GM18858 (cell line): ENCODE results near the gene SCAP.

Source experiments
- ATAC-seq: cut with Tn5 transposase; IDR thresholded peaks from one replicate; pipeline ENCODE4 v1.9.1; 2021; ENCODE audit not compliant: unreplicated experiment

Gene SCAP

GRCh38 chr3:47432673-47433072 lies 43.1 kb downstream of the SCAP start:
- no peak for ATAC-seq

DNA sequence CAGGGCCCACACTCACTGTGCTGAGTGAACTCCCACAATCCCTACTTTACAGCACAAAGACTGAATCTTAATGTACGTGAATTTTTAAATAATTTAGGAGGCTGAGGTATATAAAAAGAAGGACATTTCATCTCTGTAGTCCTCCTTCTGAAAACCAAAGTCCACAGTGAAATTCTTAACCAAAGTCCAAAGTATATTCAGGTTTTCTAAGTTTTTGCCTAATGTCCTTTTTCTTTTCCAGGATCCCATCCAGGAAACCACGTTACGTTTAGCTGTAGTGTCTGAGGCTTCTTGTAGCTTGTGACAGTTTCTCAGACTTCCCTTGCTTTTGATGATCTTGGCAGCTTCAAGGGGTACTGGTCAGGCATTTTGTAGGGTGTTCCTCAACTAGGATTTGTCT lies 44.5 kb downstream of the SCAP start:
- ATAC-seq: no peak

GRCh38 chr3:47430606-47431005 lies 45.1 kb downstream of the SCAP start:
- ATAC-seq: no peak

DNA sequence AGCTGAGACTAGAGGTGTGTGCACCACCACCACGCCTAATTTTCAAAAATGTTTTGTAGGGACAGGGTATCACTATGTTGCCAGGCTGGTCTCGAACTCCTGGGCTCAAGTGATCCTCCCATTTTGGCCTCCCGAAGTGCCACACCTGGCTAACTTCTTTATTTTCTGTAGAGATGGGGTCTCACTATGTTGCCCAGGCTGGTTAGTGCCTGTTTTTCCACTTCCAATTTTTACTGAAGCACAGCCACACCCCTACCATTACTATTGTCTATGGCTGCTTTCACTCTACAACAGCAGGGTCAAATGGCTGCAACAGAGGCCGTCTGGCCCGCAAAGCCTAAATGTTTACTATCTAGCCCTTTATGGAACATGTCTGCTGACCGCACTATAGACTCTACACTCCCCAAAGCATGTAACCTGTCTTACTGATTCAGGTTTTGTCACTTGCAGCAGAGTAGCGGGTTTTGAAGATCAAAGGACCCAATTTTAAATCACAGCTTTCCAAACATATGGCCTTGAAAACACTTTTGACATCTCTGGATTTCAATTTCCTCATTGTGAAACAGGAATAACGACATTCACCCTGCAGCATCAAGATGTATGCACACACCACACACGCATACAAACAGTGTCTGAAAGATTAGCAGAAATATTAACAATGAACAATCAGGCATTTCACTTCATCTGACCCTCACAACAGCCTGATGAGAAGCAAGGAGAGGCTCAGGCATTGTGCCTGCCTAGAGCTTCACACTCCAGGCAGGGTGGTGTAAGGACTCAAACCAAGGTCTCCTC lies 46.1 kb downstream of the SCAP start:
- ATAC-seq: no peak

- ATAC-seq: no peak
Observed at GRCh38 chr3:47428662-47429061, 47.1 kb downstream of the SCAP start.

- ATAC-seq: no peak
Observed at GRCh38 chr3:47427866-47428265, 47.9 kb downstream of the SCAP start.

GRCh38 chr3:47425959-47426358 lies 49.8 kb downstream of the SCAP start:
- no peak for ATAC-seq

- no peak for ATAC-seq
Observed at GRCh38 chr3:47425383-47425778, 50.4 kb downstream of the SCAP start.

DNA sequence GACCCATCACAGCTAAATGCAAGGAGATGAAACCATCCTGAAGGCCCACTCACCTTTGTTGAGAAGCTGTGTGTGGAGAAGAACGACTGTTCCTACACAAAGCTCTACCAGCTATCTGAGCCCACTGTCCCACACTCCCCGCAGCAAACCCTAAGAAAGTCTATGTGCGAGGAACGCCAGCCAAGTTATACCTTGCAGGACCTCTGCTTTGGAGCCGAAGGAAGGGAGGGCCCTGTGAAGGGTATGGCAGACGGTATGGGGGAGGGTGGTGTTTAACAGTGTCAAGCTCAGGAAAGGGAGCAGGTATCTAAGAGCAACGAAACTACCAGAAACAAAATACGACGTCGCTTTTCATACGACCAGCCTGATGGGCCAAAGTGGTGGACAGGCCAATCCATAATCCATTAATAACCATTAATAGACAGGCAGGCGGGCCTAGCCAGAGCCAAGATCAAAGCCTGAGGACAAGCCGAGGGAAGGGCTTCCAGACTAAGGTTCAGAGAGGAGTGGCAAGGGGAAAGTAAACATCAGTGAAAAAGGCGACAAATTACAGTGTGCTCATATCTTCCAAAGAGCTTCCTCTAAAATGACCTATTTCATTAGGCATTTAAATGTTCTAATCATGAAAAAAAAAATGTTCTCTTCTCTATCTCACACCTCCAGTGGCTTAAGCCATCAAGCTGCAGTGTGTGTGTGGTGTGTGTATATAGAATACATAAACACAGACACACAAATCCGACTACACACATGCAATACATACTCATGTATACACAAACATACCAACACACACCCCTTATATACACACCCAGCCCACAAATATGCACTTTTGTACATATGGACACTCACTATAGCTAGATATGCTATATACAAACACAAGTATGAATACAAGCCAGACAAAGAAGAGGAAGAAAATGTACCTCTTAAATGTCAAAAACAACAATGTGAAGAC lies 51.0 kb downstream of the SCAP start:
- no peak for ATAC-seq

- no peak for ATAC-seq
Observed at GRCh38 chr3:47423548-47424145, 52.1 kb downstream of the SCAP start.

DNA sequence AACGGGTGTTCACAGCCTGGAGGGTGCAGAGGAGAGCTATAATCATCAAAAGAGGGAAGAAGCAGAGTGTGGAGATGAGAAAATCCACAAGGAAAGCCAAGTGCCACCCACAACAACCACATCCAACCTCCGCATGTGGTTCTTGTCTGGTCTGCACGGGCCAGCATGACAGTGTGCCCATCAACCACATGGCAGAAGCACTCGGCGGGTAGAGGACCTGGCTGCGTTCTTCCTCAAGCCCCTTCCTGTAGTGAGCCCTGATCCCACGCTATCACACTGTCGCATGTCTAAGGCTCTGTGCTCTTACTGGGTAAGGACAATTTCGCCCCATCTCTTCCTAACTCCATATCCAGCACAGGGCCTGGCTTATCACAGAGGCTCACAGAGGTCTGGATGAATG lies 53.0 kb downstream of the SCAP start:
- no peak for ATAC-seq

GRCh38 chr3:47421741-47422649 lies 53.7 kb downstream of the SCAP start:
- ATAC-seq: no peak

GRCh38 chr3:47420511-47421484 lies 54.9 kb downstream of the SCAP start:
- no peak for ATAC-seq

GRCh38 chr3:47420044-47420430 lies 55.7 kb downstream of the SCAP start:
- no peak for ATAC-seq

DNA sequence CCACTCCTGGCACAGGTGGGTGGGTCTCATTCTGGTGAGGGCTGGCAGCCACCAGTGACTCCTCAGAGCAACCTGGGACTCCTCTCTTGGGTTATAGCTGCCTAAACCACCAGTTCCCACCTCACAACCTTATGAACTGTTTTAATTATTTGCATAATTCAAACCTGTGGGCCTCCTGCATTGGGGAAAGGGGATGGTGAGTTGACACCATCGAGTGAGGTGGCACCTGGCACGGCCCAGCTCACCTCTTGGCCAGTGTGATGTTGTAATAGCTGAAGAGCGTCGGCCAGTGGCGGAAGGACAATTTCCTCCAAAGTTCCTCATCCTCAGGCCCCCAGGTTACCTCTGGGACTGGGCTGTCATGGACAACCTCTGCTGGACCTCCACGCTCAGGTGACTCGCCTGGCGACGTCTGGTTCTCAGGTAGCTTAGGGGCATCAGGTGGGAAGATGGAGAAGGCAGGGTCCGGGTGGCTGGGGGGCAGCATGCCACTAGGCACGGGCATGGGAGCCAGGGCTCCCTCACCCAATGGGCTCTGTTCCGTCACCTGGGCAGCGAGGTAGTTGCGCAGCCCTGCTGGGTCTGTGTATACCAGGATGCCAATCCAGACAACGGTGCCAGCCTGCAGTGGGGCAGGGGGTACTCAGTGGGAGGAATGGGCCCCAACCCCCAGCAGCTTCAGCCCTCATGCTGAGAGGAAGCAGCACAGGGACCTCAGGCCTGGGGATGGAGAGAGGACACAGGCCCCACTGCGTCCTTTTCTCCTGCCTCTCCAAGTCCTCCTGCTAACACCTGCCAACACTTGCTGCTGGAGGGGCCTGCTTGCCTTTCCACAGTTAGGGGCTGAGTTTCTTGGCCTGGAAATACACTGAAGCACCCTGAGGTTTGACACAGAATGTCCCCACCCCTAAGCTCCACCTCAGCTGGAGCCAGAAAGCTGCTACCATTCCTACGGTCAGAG lies 56.4 kb downstream of the SCAP start:
- ATAC-seq: no peak

- ATAC-seq: no peak
Observed at GRCh38 chr3:47418167-47419082, 57.3 kb downstream of the SCAP start.

DNA sequence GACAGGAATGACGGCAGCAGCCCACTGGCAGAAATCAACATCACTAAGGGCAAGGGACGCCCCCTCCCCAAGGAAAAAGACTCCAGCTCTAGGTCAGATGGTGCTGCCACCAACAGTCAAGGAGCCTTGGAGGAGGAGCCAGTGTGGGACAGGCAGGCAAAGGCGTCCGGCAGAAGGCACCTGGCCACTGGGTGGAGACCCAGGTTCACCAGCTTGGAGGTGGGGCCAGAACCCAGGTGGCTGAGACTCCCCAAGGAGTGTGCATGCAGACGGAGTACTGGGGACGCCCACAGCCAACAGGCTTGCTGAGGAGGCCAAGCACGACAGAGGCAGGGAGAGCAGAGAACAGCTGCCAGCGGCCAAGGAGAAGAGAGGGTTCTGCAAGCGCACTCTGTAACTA lies 59.7 kb downstream of the SCAP start:
- ATAC-seq: no peak
